Nephron progenitor cell (in vitro differentiated cells): ENCODE measurements around the gene FGD4.
"Not testable (repeated sequence)": the region's sequence is repeated elsewhere in the genome, so short reads cannot be mapped to it uniquely, and the experiment has no call there.

ENCODE experiments used
- DNase-seq: peaks from one replicate; pipeline ENCODE4 v3.0.0; 2021
- H3K27ac Mint-ChIP-seq: 2 replicates; pipeline ENCODE4 v1.8.0; 2021; ENCODE audit warnings: mild to moderate bottlenecking, moderate library complexity, mixed read lengths
- H3K27me3 Mint-ChIP-seq: 2 replicates; pipeline ENCODE4 v1.8.0; 2021; ENCODE audit warnings: mild to moderate bottlenecking, low read depth, mixed read lengths; ENCODE audit not compliant: poor library complexity
- H3K36me3 Mint-ChIP-seq: 2 replicates; pipeline ENCODE4 v1.8.0; 2021; ENCODE audit warnings: low read depth, mixed read lengths
- H3K4me1 Mint-ChIP-seq: 2 replicates; pipeline ENCODE4 v1.8.0; 2021; ENCODE audit warnings: mixed read lengths
- H3K4me3 Mint-ChIP-seq: 2 replicates; pipeline ENCODE4 v1.8.0; 2021; ENCODE audit warnings: mild to moderate bottlenecking, moderate library complexity, mixed read lengths
- H3K9me3 Mint-ChIP-seq: 2 replicates; pipeline ENCODE4 v1.8.0; 2021; ENCODE audit warnings: mild to moderate bottlenecking, moderate library complexity, mixed read lengths
- CTCF ChIP-seq: fragments of 200-600 bp; sonication (generic); IDR thresholded peaks from 2 replicates; pipeline ENCODE4 v1.5.0; 2021; ENCODE audit warnings: antibody characterized with exemption

FGD4 gene

GRCh38 chr12:32532422-32532821 is 133.1 kb downstream of the FGD4 start:
- no peak for DNase-seq
- no peak overlapping the region for H3K4me3 Mint-ChIP-seq
- H3K9me3 Mint-ChIP-seq = no peaks in the 10 kb centered on the region
- H3K27ac Mint-ChIP-seq = no peak overlapping the region
- no peaks in the 10 kb centered on the region for H3K27me3 Mint-ChIP-seq
- H3K36me3 Mint-ChIP-seq = no peaks in the 10 kb centered on the region
- no peak for TF ChIP-seq CTCF
- H3K4me1 Mint-ChIP-seq = peaks cover 23% of the 10 kb centered on the region

GRCh38 chr12:32532951-32533350 is 133.6 kb downstream of the FGD4 start:
- TF ChIP-seq CTCF = no peak
- H3K27ac Mint-ChIP-seq = no peak overlapping the region
- H3K36me3 Mint-ChIP-seq = no peaks in the 10 kb centered on the region
- H3K4me1 Mint-ChIP-seq = peaks cover 23% of the 10 kb centered on the region
- H3K4me3 Mint-ChIP-seq = no peak overlapping the region
- no peaks in the 10 kb centered on the region for H3K9me3 Mint-ChIP-seq
- DNase-seq = no peak
- H3K27me3 Mint-ChIP-seq = no peaks in the 10 kb centered on the region

- peaks cover 23% of the 10 kb centered on the region for H3K4me1 Mint-ChIP-seq
- not testable (repeated sequence) for H3K9me3 Mint-ChIP-seq, DNase-seq, H3K27ac Mint-ChIP-seq, H3K4me3 Mint-ChIP-seq, H3K27me3 Mint-ChIP-seq, H3K36me3 Mint-ChIP-seq
Observed at GRCh38 chr12:32533506-32533905, 134.1 kb downstream of the FGD4 start.

GRCh38 chr12:32533971-32534590 is 134.7 kb downstream of the FGD4 start:
- peak; percentile 22 for DNase-seq
- TF ChIP-seq CTCF = no peak
- H3K4me1 Mint-ChIP-seq = peaks cover 23% of the 10 kb centered on the region
- no peaks in the 10 kb centered on the region for H3K36me3 Mint-ChIP-seq
- H3K4me3 Mint-ChIP-seq = no peak overlapping the region
- no peaks in the 10 kb centered on the region for H3K9me3 Mint-ChIP-seq
- no peak overlapping the region for H3K27ac Mint-ChIP-seq
- H3K27me3 Mint-ChIP-seq = no peaks in the 10 kb centered on the region

- H3K27me3 Mint-ChIP-seq = no peaks in the 10 kb centered on the region
- no peaks in the 10 kb centered on the region for H3K9me3 Mint-ChIP-seq
- no peak for TF ChIP-seq CTCF
- no peak for DNase-seq
- no peak overlapping the region for H3K4me3 Mint-ChIP-seq
- peaks cover 23% of the 10 kb centered on the region for H3K4me1 Mint-ChIP-seq
- no peaks in the 10 kb centered on the region for H3K36me3 Mint-ChIP-seq
- H3K27ac Mint-ChIP-seq = no peak overlapping the region
Observed at GRCh38 chr12:32534698-32535097, 135.3 kb downstream of the FGD4 start.

- no peaks in the 10 kb centered on the region for H3K27me3 Mint-ChIP-seq
- H3K27ac Mint-ChIP-seq = no peak overlapping the region
- H3K4me1 Mint-ChIP-seq = peaks cover 23% of the 10 kb centered on the region
- TF ChIP-seq CTCF = no peak
- no peaks in the 10 kb centered on the region for H3K9me3 Mint-ChIP-seq
- H3K36me3 Mint-ChIP-seq = no peaks in the 10 kb centered on the region
- DNase-seq = peak; percentile 18
- H3K4me3 Mint-ChIP-seq = no peak overlapping the region
Observed at GRCh38 chr12:32535288-32535999, 136.1 kb downstream of the FGD4 start.
